Ramos (cell line): ENCODE data around the gene JTB.

ENCODE experiments used
- in situ Hi-C: fragments of 300-500 bp; cut with MboI; formaldehyde crosslinking; loops from one replicate; pipeline ENCODE4 v1.14.3; 2022; ENCODE audit warnings: low sequenced_read_pairs; ENCODE audit not compliant: unreplicated experiment

Gene JTB

DNA sequence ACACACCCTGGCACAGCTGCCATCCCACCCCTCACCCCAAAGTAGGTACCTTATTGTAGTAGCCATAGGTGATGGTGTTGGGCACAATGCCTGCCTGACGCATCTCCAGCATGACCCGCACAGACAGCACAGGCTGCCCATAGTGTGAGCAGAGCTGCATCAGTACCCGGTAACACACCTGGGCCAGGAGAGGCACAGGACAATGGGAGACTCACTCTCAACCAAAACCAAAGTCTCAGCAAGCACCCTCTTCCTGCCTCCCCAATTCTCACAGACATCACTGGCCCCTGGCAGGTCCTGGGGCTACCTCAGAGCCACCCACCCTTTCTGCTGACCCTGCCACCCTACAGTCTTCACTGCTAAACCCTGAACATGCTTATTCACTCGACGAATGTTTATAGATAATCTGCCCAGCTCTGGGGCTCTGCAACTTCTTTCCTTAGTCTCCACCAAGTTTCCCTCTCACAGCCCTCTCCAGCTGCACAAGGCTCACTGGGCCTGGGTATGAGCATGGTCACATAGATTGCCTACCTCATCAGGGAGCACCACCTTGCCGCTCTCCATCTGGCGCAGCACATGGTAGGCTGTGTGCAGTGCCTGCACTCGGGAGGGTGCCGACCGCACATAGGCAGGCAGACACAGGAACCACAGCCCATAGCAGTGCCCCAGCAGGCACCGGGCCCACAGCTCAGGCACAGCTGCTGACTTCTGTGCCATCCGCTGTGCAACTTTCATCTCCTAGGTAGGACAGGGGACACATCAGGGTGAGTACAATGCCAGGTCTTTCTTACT lies 41.3 kb downstream of the JTB start:
- in situ Hi-C loops = no loop called here

GRCh38 chr1:153934746-153935145 lies 42.7 kb downstream of the JTB start:
- in situ Hi-C loops = no loop called here

- in situ Hi-C loops = no loop called here
Observed at GRCh38 chr1:153933955-153934354, 43.5 kb downstream of the JTB start.

DNA sequence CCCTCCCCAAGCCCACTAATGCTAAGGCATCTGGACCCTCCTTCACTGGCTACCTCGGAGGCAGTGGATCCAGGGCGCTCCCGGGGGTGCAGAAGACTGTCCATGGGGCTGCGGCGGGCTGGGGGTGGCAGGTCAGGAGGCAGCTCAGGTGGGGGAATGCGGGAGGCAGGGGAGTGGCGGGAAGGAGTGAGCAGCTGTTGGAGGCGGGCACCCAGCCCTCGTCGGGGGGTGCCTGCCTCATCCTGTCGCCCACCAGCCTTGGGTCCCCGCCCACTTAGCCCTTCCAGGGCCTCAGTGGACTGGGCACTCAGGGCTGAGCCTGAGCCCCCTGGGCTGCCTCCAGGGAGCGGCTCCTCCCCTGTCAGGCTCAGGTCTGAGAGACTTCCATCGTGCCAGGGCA lies 44.0 kb downstream of the JTB start:
- in situ Hi-C loops = no loop called here

GRCh38 chr1:153932156-153933131 lies 45.0 kb downstream of the JTB start:
- in situ Hi-C loops = no loop called here

- in situ Hi-C loops = no loop called here
Observed at GRCh38 chr1:153929981-153930948, 47.2 kb downstream of the JTB start.

DNA sequence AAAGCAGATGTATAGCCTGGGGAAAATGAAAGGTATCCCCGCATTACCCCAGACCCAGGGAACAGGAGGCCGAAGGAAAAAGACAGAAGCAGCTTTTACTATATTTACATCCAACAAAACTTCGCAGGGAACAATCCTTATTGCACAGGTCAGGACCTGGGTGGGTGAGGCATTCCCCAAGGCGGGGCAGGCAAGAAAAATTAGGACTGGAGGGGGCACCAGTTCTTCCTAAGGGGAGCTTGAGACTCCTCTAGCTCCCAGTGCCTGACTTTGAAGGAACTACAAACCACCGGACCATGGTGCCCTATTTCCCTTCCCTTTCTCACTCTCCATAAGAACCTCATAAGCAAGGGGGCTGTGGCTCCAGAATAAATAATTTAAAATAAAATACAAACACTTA lies 48.0 kb downstream of the JTB start:
- in situ Hi-C loops = no loop called here

- in situ Hi-C loops = no loop called here
Observed at GRCh38 chr1:153928791-153929341, 48.6 kb downstream of the JTB start.

- in situ Hi-C loops = no loop called here
Observed at GRCh38 chr1:153928245-153928644, 49.2 kb downstream of the JTB start.

GRCh38 chr1:153926405-153926804 lies 51.1 kb downstream of the JTB start:
- in situ Hi-C loops = no loop called here
